GM21390 (cell line): ENCODE measurements around the gene COQ8B.

Experiments used
- ATAC-seq: cut with Tn5 transposase; IDR thresholded peaks from one replicate; pipeline ENCODE4 v1.9.1; 2021; ENCODE audit not compliant: unreplicated experiment

COQ8B gene

GRCh38 chr19:40642051-40642706 is 74.5 kb downstream of the COQ8B start:
- ATAC-seq = no peak
